Activated CD4-positive, alpha-beta T cell treated with anti-CD3 and anti-CD28 coated beads for 36 hours (primary cell): ENCODE results near the gene P2RX4. TPM values are rescaled to one million over a fixed set of nuclear protein-coding genes. Genes with fewer than 3 reads are reported as not detected.

ENCODE experiments used
- ATAC-seq: fragments of 200-7000 bp; cut with Tn5 transposase; one replicate; pipeline ENCODE4 v1.10.0; 2021; ENCODE audit warnings: mild to moderate bottlenecking, moderate library complexity
- CTCF ChIA-PET: fragments of 350-600 bp; sonication (Branson Sonifier 250); formaldehyde crosslinking; loops from one replicate; lab custom pipeline; 2021; ENCODE audit warnings: antibody characterized with exemption; lab: Charles Lee
- POLR2A ChIA-PET: fragments of 350-600 bp; sonication (Branson Sonifier 250); formaldehyde crosslinking; loops from one replicate; lab custom pipeline; 2021; ENCODE audit warnings: antibody characterized with exemption, inconsistent platforms; lab: Charles Lee
- DNase-seq: peaks from one replicate; pipeline ENCODE4 v3.0.0-alpha.2; 2020
- H3K27ac Mint-ChIP-seq: one replicate; pipeline ENCODE4 v1.8.0; 2021; ENCODE audit warnings: mixed read lengths
- H3K27me3 Mint-ChIP-seq: one replicate; pipeline ENCODE4 v1.8.0; 2021; ENCODE audit warnings: mixed read lengths
- H3K36me3 Mint-ChIP-seq: one replicate; pipeline ENCODE4 v1.8.0; 2021; ENCODE audit warnings: low read depth, mixed read lengths
- H3K4me1 Mint-ChIP-seq: one replicate; pipeline ENCODE4 v1.8.0; 2021; ENCODE audit warnings: mixed read lengths
- H3K4me3 Mint-ChIP-seq: one replicate; pipeline ENCODE4 v1.8.0; 2021; ENCODE audit warnings: mild to moderate bottlenecking, moderate library complexity, mixed read lengths
- H3K9me3 Mint-ChIP-seq: one replicate; pipeline ENCODE4 v1.8.0; 2021; ENCODE audit warnings: low read depth, mixed read lengths
- intact Hi-C, 2 experiments: fragments of 100-400 bp; cut with DNase I in 1 of 2; cut with micrococcal nuclease in 1 of 2; formaldehyde crosslinking; loops; one replicate each; pipeline versions ENCODE4 v1.14.2 to v1.15.1; 2022 to 2024; cut with DNase I, micrococcal nuclease
- total RNA-seq, 2 experiments: library from RNA; stranded (reverse); gene quantifications; one replicate each; pipeline ENCODE4 v1.2.3, GENCODE V29; 2021

P2RX4 gene
- total RNA-seq, 2 experiments from 2014 or later: 21.2 to 21.6 TPM

DNA sequence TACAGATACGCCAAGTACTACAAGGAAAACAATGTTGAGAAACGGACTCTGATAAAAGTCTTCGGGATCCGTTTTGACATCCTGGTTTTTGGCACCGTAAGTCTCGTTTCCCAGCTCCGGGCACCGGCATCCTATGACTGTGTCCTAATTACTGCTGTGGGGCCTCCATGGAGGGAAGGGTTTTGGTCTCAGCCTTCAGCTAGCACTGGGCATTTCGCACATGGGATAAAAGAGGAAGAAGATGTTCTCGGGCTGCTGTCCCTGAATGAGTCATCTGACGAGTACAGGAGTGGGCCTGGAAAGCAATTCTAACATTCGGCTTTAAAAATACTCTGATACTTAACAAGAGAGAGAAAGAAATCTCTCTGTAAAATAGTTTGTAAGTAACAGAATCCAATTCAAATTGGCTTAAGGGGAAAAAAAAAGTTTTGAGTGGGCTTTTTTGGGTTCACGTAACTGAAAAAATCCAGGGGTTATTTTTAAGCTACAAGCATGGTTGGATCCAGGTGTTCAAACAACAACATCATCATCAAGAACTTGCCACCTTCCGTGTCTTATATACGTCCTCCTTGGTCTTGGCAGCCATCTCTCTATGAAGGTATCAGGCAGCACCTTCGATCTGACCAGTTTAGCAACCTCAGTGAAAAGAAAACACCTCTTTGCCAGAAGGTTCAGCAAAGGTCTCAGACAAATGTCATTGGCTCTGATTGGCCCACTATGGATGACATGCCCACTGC, 34.4 kb upstream of the P2RX4 start:
- no peaks in the 10 kb centered on the region for H3K9me3 Mint-ChIP-seq
- CTCF ChIA-PET: no interaction called here

GRCh38 chr12:121176826-121177529, 33.0 kb upstream of the P2RX4 start:
- POLR2A ChIA-PET: no interaction called here
- intact Hi-C loops: no loop called here
- H3K9me3 Mint-ChIP-seq: no peaks in the 10 kb centered on the region
- H3K4me1 Mint-ChIP-seq: peaks cover under 1% of the 10 kb centered on the region
- DNase-seq (no peak), ATAC-seq (no peak)
- H3K4me3 Mint-ChIP-seq: no peak overlapping the region
- no peaks in the 10 kb centered on the region for H3K36me3 Mint-ChIP-seq
- no peaks in the 10 kb centered on the region for H3K27me3 Mint-ChIP-seq
- H3K27ac Mint-ChIP-seq: no peak overlapping the region
- CTCF ChIA-PET: no interaction called here

More for the DNA sequence above, 34.4 kb upstream of the P2RX4 start:
- no peaks in the 10 kb centered on the region for H3K4me1 Mint-ChIP-seq
- no peak for DNase-seq
- POLR2A ChIA-PET: interaction anchor here (0.6 kb wide), 1 partner anchor 524 kb away, joined by 4 read pairs; no protein-coding TSS in a partner anchor
- no peak for ATAC-seq
- no peak overlapping the region for H3K27ac Mint-ChIP-seq
- intact Hi-C loops: no loop called here
- H3K36me3 Mint-ChIP-seq: peaks cover 3% of the 10 kb centered on the region
- no peak overlapping the region for H3K4me3 Mint-ChIP-seq
- H3K27me3 Mint-ChIP-seq: no peaks in the 10 kb centered on the region

DNA sequence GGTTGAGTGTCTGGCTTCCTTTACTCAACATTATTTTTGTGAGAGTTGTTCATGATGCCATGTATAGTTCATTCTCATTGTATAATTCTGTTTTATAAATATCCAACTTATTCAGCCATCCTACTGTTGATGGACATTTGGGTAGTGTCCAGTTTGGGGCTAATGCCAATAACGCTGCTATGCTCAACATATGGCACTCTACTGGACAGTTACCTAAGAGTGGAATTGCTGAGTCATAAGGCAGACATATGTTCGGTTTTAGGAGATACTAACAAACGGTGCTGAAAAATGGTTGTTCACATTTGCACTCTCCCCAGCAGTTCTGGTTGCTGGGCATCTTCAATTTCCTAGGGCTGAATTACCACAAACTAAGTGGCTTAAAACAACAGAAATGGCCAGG, 28.7 kb upstream of the P2RX4 start:
- POLR2A ChIA-PET: interaction anchor here (1.2 kb wide), 1 partner anchor 35 kb away, joined by 3 read pairs; no protein-coding TSS in a partner anchor
- Mint-ChIP-seq H3K4me3 (no peak overlapping the region), H3K9me3 (no peaks in the 10 kb centered on the region), H3K4me1 (peaks cover 5% of the 10 kb centered on the region), H3K27ac (no peak overlapping the region), H3K36me3 (peaks cover 3% of the 10 kb centered on the region), H3K27me3 (no peaks in the 10 kb centered on the region)
- ATAC-seq: no peak
- CTCF ChIA-PET: no interaction called here
- DNase-seq: no peak
- intact Hi-C loops: loop anchor here in 1 of 2 experiments (5.0 kb wide), 1 partner anchor 34 kb away; no protein-coding TSS in a partner anchor

- no peaks in the 10 kb centered on the region for H3K9me3 Mint-ChIP-seq
- no peak overlapping the region for H3K27ac Mint-ChIP-seq
- H3K4me1 Mint-ChIP-seq: peaks cover 5% of the 10 kb centered on the region
- ATAC-seq (peak; percentile 100), DNase-seq (peak; percentile 29)
- no peak overlapping the region for H3K4me3 Mint-ChIP-seq
- no peaks in the 10 kb centered on the region for H3K27me3 Mint-ChIP-seq
- H3K36me3 Mint-ChIP-seq: peaks cover 3% of the 10 kb centered on the region
- ChIA-PET POLR2A (interaction anchor here (0.6 to 1.2 kb wide), 3 partner anchors 34 to 890 kb away, joined by 3 to 6 read pairs (median 3); partner anchors contain the start of genes RNU4-1 and RNU4-2), CTCF (interaction anchor here (0.6 to 2.0 kb wide), 3 partner anchors 9 to 612 kb away, joined by 3 to 7 read pairs (median 5); no protein-coding TSS in a partner anchor)
- intact Hi-C loops: loop anchor here in 1 of 2 experiments (5.0 kb wide), 1 partner anchor 35 kb away; no protein-coding TSS in a partner anchor
Measured at GRCh38 chr12:121182222-121182893, 27.6 kb upstream of the P2RX4 start.

DNA sequence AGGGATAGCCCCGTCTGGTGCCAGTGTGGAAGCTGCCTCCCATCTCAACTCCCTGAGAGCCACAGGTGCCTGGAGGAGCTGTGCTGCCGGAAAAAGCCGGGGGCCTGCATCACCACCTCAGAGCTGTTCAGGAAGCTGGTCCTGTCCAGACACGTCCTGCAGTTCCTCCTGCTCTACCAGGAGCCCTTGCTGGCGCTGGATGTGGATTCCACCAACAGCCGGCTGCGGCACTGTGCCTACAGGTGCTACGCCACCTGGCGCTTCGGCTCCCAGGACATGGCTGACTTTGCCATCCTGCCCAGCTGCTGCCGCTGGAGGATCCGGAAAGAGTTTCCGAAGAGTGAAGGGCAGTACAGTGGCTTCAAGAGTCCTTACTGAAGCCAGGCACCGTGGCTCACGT, 25.5 kb upstream of the P2RX4 start:
- Mint-ChIP-seq H3K27ac (no peak overlapping the region), H3K4me3 (no peak overlapping the region), H3K36me3 (peaks cover 3% of the 10 kb centered on the region), H3K4me1 (peaks cover 5% of the 10 kb centered on the region), H3K27me3 (no peaks in the 10 kb centered on the region), H3K9me3 (no peaks in the 10 kb centered on the region)
- CTCF ChIA-PET: interaction anchor here (1.6 kb wide), 1 partner anchor 11 kb away, joined by 3 read pairs; no protein-coding TSS in a partner anchor
- intact Hi-C loops: loop anchor here in 1 of 2 experiments (5.0 kb wide), 1 partner anchor 37 kb away; no protein-coding TSS in a partner anchor
- no peak for DNase-seq
- POLR2A ChIA-PET: no interaction called here
- ATAC-seq: no peak

DNA sequence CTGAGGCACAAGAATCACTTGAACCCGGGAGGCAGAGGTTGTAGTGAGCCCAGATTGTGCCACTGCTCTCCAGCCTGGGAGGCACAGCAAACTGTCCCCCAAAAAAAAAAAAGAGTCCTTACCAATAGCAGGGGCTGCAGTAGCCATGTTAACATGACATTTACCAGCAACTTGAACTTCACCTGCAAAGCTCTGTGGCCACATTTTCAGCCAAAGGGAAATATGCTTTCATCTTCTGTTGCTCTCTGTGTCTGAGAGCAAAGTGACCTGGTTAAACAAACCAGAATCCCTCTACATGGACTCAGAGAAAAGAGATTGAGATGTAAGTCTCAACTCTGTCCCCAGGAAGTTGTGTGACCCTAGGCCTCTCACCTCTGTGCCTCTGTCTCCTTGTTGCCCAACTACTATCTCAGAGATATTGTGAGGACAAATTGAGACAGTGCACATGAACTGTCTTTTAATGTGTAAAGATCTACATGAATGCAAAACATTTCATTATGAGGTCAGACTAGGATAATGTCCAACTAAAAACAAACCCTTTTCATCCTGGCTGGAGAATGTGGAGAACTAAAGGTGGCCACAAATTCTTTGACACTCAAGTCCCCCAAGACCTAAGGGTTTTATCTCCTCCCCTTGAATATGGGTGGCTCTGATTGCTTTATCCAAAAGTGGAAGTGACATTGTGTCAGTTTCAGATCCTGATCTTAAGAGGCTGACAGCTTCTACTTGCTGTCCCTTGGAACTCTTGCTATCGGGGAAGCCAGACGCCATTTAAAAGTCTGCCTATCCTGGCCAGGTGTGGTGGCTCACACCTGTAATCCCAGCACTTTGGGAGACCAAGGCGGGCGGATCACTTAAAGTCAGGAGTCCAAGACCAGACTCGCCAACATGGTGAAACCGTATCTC, 24.7 kb upstream of the P2RX4 start:
- Mint-ChIP-seq H3K9me3 (no peaks in the 10 kb centered on the region), H3K36me3 (peaks cover 3% of the 10 kb centered on the region), H3K27me3 (no peaks in the 10 kb centered on the region), H3K4me3 (no peak overlapping the region), H3K27ac (no peak overlapping the region), H3K4me1 (peaks cover 5% of the 10 kb centered on the region)
- ChIA-PET CTCF (interaction anchor here (1.6 kb wide), 1 partner anchor 10 kb away, joined by 3 read pairs; no protein-coding TSS in a partner anchor), POLR2A (no interaction called here)
- no peak for DNase-seq
- ATAC-seq: no peak
- intact Hi-C loops: loop anchor here in 1 of 2 experiments (5.0 kb wide), 1 partner anchor 38 kb away; no protein-coding TSS in a partner anchor

GRCh38 chr12:121186826-121187225, 23.1 kb upstream of the P2RX4 start:
- intact Hi-C loops: no loop called here
- CTCF ChIA-PET: interaction anchor here (0.8 to 1.2 kb wide), 2 partner anchors 9 to 37 kb away, joined by 3 to 4 read pairs; no protein-coding TSS in a partner anchor
- Mint-ChIP-seq H3K4me3 (no peak overlapping the region), H3K27me3 (no peaks in the 10 kb centered on the region), H3K9me3 (no peaks in the 10 kb centered on the region), H3K4me1 (peaks cover 5% of the 10 kb centered on the region), H3K36me3 (peaks cover 3% of the 10 kb centered on the region), H3K27ac (no peak overlapping the region)
- POLR2A ChIA-PET: interaction anchor here (0.5 to 0.6 kb wide), 2 partner anchors 22 to 94 kb away, joined by 3 read pairs; no protein-coding TSS in a partner anchor
- DNase-seq (no peak), ATAC-seq (no peak)

GRCh38 chr12:121187501-121187900, 22.4 kb upstream of the P2RX4 start:
- ATAC-seq (no peak), DNase-seq (no peak)
- Mint-ChIP-seq H3K4me3 (no peak overlapping the region), H3K9me3 (no peaks in the 10 kb centered on the region), H3K27ac (no peak overlapping the region), H3K4me1 (no peaks in the 10 kb centered on the region), H3K27me3 (no peaks in the 10 kb centered on the region), H3K36me3 (peaks cover 3% of the 10 kb centered on the region)
- CTCF ChIA-PET: interaction anchor here (0.7 to 1.2 kb wide), 2 partner anchors 37 to 577 kb away, joined by 3 to 4 read pairs; no protein-coding TSS in a partner anchor
- POLR2A ChIA-PET: no interaction called here
- intact Hi-C loops: no loop called here

GRCh38 chr12:121188227-121188626, 21.7 kb upstream of the P2RX4 start:
- ChIA-PET CTCF (interaction anchor here (1.2 kb wide), 1 partner anchor 36 kb away, joined by 4 read pairs; no protein-coding TSS in a partner anchor), POLR2A (no interaction called here)
- no peaks in the 10 kb centered on the region for H3K4me1 Mint-ChIP-seq
- DNase-seq: no peak
- intact Hi-C loops: no loop called here
- no peak for ATAC-seq
- no peak overlapping the region for H3K27ac Mint-ChIP-seq
- H3K36me3 Mint-ChIP-seq: peaks cover 3% of the 10 kb centered on the region
- H3K27me3 Mint-ChIP-seq: no peaks in the 10 kb centered on the region
- H3K9me3 Mint-ChIP-seq: no peaks in the 10 kb centered on the region
- H3K4me3 Mint-ChIP-seq: no peak overlapping the region

DNA sequence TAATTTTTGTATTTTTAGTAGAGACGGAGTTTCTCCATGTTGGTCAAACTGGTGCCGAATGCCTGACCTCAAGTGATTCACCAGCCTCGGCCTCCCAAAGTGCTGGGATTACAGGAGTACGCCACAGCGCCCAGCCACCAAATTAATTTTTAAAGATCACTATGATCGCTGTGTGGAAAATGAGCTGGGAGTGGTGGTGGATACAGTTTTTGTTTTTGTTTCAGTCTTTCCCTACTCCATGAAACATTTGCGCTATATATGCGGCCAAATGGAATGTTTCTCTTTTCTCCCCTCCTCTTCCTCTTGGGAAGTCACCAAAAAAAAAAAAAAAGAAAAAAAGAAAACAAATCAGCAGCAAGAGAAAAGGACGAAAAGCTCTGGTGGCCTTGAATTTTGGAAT, 20.8 kb upstream of the P2RX4 start:
- Mint-ChIP-seq H3K36me3 (peaks cover 3% of the 10 kb centered on the region), H3K27me3 (no peaks in the 10 kb centered on the region), H3K4me3 (no peak overlapping the region), H3K27ac (no peak overlapping the region), H3K4me1 (no peaks in the 10 kb centered on the region), H3K9me3 (no peaks in the 10 kb centered on the region)
- no peak for ATAC-seq
- POLR2A ChIA-PET: no interaction called here
- no peak for DNase-seq
- CTCF ChIA-PET: interaction anchor here (1.0 kb wide), 1 partner anchor 87 kb away, joined by 4 read pairs; no protein-coding TSS in a partner anchor
- intact Hi-C loops: no loop called here
